HCT116 (cell line): ENCODE measurements around the gene KSR2.

ENCODE experiments used
- CTCF ChIP-seq, 3 experiments: fragments of 200-600 bp in 1 of 3; sonication (generic) in 1 of 3; IDR thresholded peaks in 2 of 3; conservative IDR thresholded peaks in 1 of 3; 2 replicates each; pipeline ENCODE4 v1.5.1; 2012 to 2017; ENCODE audit warnings: low read depth in 2 of 3, low read length in 2 of 3, antibody characterized with exemption in 1 of 3, borderline replicate concordance in 1 of 3, control low read depth in 1 of 3, mild to moderate bottlenecking in 1 of 3, mixed read lengths in 1 of 3, mixed run types in 1 of 3, moderate library complexity in 1 of 3; ENCODE audit not compliant: insufficient read depth in 1 of 3
- SRF ChIP-seq: IDR thresholded peaks from 2 replicates; pipeline ENCODE4 v1.6.1; 2012; ENCODE audit warnings: low read depth
- ZNF274 ChIP-seq: fragments of 200-500 bp; sonication (Bioruptor generic); IDR thresholded peaks from 2 replicates; pipeline ENCODE4 v1.6.1; 2014; ENCODE audit warnings: mild to moderate bottlenecking, low read depth, low read length, inconsistent platforms

GRCh38 chr12:117684471-117684870 is 284.3 kb downstream of the KSR2 start:
- TF ChIP-seq CTCF (IDR thresholded peaks at IDR 0.05 in 2 of 3, conservative IDR thresholded peaks at IDR 0.05 in 1 of 3; ENCODE audit: borderline replicate concordance in 1 of 3, insufficient read depth in 1 of 3, low read depth in 2 of 3, low read length in 2 of 3) (no peak), ZNF274 (no peak), SRF (no peak)
